IMR-90 (cell line): Measurements from ENCODE around the gene C11orf21. TPM values are rescaled to one million over a fixed set of nuclear protein-coding genes. Genes with fewer than 3 reads are reported as not detected.

Experiments
- ATAC-seq: fragments of 200-7000 bp; cut with Tn5 transposase; 2 replicates; pipeline ENCODE4 v1.9.1; 2020; ENCODE audit warnings: low read depth, mild to moderate bottlenecking, moderate library complexity
- BruUV-seq: library from RNA; stranded (reverse); fragments of 400-500 nt; replicated peaks from 2 replicates; lab custom pipeline; 2021; lab: Mats Ljungman, UMichigan
- CTCF ChIA-PET: fragments of 300-600 bp; formaldehyde crosslinking; extraction: SDS; loops from one replicate; lab custom pipeline; 2021; ENCODE audit warnings: antibody characterized with exemption; lab: Yijun Ruan, JAX
- POLR2A ChIA-PET: fragments of 300-600 bp; sonication (Branson Sonifier 250); formaldehyde crosslinking; loops from one replicate; lab custom pipeline; 2022; ENCODE audit warnings: antibody characterized with exemption; ENCODE audit not compliant: unreplicated experiment; lab: Charles Lee
- DNase-seq: peaks from one replicate; pipeline ENCODE4 v3.0.0; 2013
- H2AFZ ChIP-seq: replicated peaks from 2 replicates; pipeline ENCODE3; 2013; ENCODE audit warnings: low read length, mild to moderate bottlenecking; ENCODE audit not compliant: poor library complexity
- H2AK5ac ChIP-seq: 2 replicates; pipeline ENCODE4 v1.6.1; 2013; ENCODE audit warnings: low read depth, low read length, inconsistent platforms
- H2AK9ac ChIP-seq: replicated peaks from 2 replicates; pipeline ENCODE3; 2013; ENCODE audit warnings: mild to moderate bottlenecking, low read depth, low read length, moderate library complexity; ENCODE audit not compliant: poor library complexity
- H2BK120ac ChIP-seq: 2 replicates; pipeline ENCODE4 v1.6.1; 2013; ENCODE audit warnings: low read depth, low read length, inconsistent platforms
- H2BK15ac ChIP-seq: 3 replicates; pipeline ENCODE4 v1.6.1; 2013; ENCODE audit warnings: low read depth, low read length, inconsistent platforms
- H2BK20ac ChIP-seq: 2 replicates; pipeline ENCODE4 v1.6.1; 2013; ENCODE audit warnings: low read depth, mild to moderate bottlenecking, inconsistent platforms, low read length, moderate library complexity
- H2BK5ac ChIP-seq: 2 replicates; pipeline ENCODE4 v1.6.1; 2013; ENCODE audit warnings: mild to moderate bottlenecking, low read depth, low read length, inconsistent platforms; ENCODE audit not compliant: poor library complexity, severe bottlenecking
- H3K14ac ChIP-seq: replicated peaks from 2 replicates; pipeline ENCODE4 v1.6.1; 2013; ENCODE audit warnings: low read depth, low read length, inconsistent platforms
- H3K18ac ChIP-seq: 2 replicates; pipeline ENCODE4 v1.6.1; 2013; ENCODE audit warnings: low read depth, low read length, control low read depth
- H3K23ac ChIP-seq: 2 replicates; pipeline ENCODE4 v1.6.1; 2013; ENCODE audit warnings: low read depth, low read length, inconsistent platforms
- H3K27ac ChIP-seq: 2 replicates; pipeline ENCODE4 v1.5.1; 2013; ENCODE audit warnings: mild to moderate bottlenecking, control low read depth, low read length; ENCODE audit not compliant: insufficient read depth
- H3K27me3 ChIP-seq: 2 replicates; pipeline ENCODE4 v1.6.1; 2013; ENCODE audit warnings: low read length; ENCODE audit not compliant: control insufficient read depth, insufficient read depth
- H3K36me3 ChIP-seq: 2 replicates; pipeline ENCODE4 v1.6.1; 2013; ENCODE audit warnings: low read length, mixed read lengths; ENCODE audit not compliant: control insufficient read depth, insufficient read depth
- H3K4ac ChIP-seq: 2 replicates; pipeline ENCODE4 v1.6.1; 2013; ENCODE audit warnings: low read depth, low read length, inconsistent platforms
- H3K4me1 ChIP-seq: 2 replicates; pipeline ENCODE4 v1.6.1; 2013; ENCODE audit warnings: low read length, mixed read lengths; ENCODE audit not compliant: control insufficient read depth, insufficient read depth
- H3K4me2 ChIP-seq: 2 replicates; pipeline ENCODE4 v1.6.1; 2013; ENCODE audit warnings: low read depth, mild to moderate bottlenecking, control low read depth, low read length, moderate library complexity
- H3K4me3 ChIP-seq: 2 replicates; pipeline ENCODE4 v1.5.1; 2013; ENCODE audit warnings: low read depth, mild to moderate bottlenecking, control low read depth, low read length, moderate library complexity; ENCODE audit not compliant: insufficient read depth
- H3K56ac ChIP-seq: 2 replicates; pipeline ENCODE4 v1.6.1; 2013; ENCODE audit warnings: low read length, inconsistent platforms; ENCODE audit not compliant: insufficient read depth; ENCODE audit errors: extremely low read depth
- H3K79me1 ChIP-seq, 2 experiments: 2 replicates each; pipeline ENCODE4 v1.6.1; 2013; ENCODE audit warnings: low read length in 2 of 2, inconsistent platforms in 1 of 2, low read depth in 1 of 2
- H3K9ac ChIP-seq: 2 replicates; pipeline ENCODE4 v1.6.1; 2013; ENCODE audit warnings: low read depth, low read length, control low read depth
- H3K9me1 ChIP-seq: 2 replicates; pipeline ENCODE4 v1.6.1; 2013; ENCODE audit warnings: low read length, inconsistent platforms; ENCODE audit not compliant: insufficient read depth
- H3K9me3 ChIP-seq: 2 replicates; pipeline ENCODE4 v1.6.1; 2013; ENCODE audit warnings: low read length; ENCODE audit not compliant: control insufficient read depth, insufficient read depth
- H4K20me1 ChIP-seq: 2 replicates; pipeline ENCODE4 v1.6.1; 2013; ENCODE audit warnings: low read length, inconsistent platforms; ENCODE audit not compliant: insufficient read depth
- H4K5ac ChIP-seq: 2 replicates; pipeline ENCODE4 v1.6.1; 2013; ENCODE audit warnings: mild to moderate bottlenecking, low read depth, low read length, control low read depth
- H4K8ac ChIP-seq, 2 experiments: 2 replicates each; pipeline ENCODE4 v1.6.1; 2013; ENCODE audit warnings: low read depth in 2 of 2, low read length in 2 of 2, control low read depth in 1 of 2, inconsistent platforms in 1 of 2
- H4K91ac ChIP-seq: 2 replicates; pipeline ENCODE4 v1.6.1; 2013; ENCODE audit warnings: low read depth, low read length, inconsistent platforms; ENCODE audit not compliant: insufficient read depth
- BHLHE40 ChIP-seq: fragments of 150-350 bp; IDR thresholded peaks from 2 replicates; pipeline ENCODE4 v1.6.1; 2016; ENCODE audit warnings: mild to moderate bottlenecking, low read depth, low read length
- FOS ChIP-seq: fragments of 150-350 bp; IDR thresholded peaks from 2 replicates; pipeline ENCODE4 v1.6.1; 2016; ENCODE audit warnings: low read depth, low read length
- RAD21 ChIP-seq: IDR thresholded peaks from 2 replicates; pipeline ENCODE4 v1.6.1; 2012; ENCODE audit warnings: low read length, improper control_type of control experiment
- SMC3 ChIP-seq: fragments of 150-350 bp; IDR thresholded peaks from 2 replicates; pipeline ENCODE4 v1.6.1; 2016; ENCODE audit warnings: low read depth, mild to moderate bottlenecking, antibody characterized with exemption, low read length, moderate library complexity
- USF2 ChIP-seq: fragments of 150-350 bp; IDR thresholded peaks from 2 replicates; pipeline ENCODE4 v1.6.1; 2017; ENCODE audit warnings: mild to moderate bottlenecking, antibody characterized with exemption, low read length, low read depth
- WGBS, 2 experiments: methylation state at CpG; one replicate each; pipeline versions ENCODE4 v1.1.5 to v1.1.7; 2013; ENCODE audit warnings: missing lambda C conversion rate in 2 of 2; ENCODE audit not compliant: insufficient read length in 1 of 2; ENCODE audit errors: extremely low coverage in 2 of 2; 5-methylcytosine and 5-hydroxymethylcytosine counted together
- dilution Hi-C: fragments of 300-500 bp; cut with HindIII; formaldehyde crosslinking; loops from one replicate; pipeline ENCODE4 v1.14.3; 2018; ENCODE audit warnings: low sequenced_read_pairs; ENCODE audit not compliant: unreplicated experiment
- in situ Hi-C: fragments of 300-500 bp; cut with MboI; formaldehyde crosslinking; loops from 3 replicates; pipeline ENCODE4 v1.14.3; 2019; ENCODE audit warnings: low sequenced_read_pairs, inconsistent platforms, mixed read lengths
- intact Hi-C: fragments of 100-400 bp; cut with micrococcal nuclease; formaldehyde crosslinking; loops from 2 replicates; pipeline ENCODE4 v1.10.0; 2022
- polyA plus RNA-seq, 3 experiments: library from polyadenylated mRNA; depleted of rRNA; stranded (reverse); fragments of >200 nt; gene quantifications; 2 replicates each; pipeline ENCODE4 v1.2.3, GENCODE V29; 2012; ENCODE audit warnings: low replicate concordance in 1 of 3
- total RNA-seq: library from RNA; depleted of rRNA; stranded (reverse); fragments of >200 nt; gene quantifications from 2 replicates; pipeline ENCODE4 v1.2.3, GENCODE V29; 2012

C11orf21 gene
- total and polyA plus RNA-seq, 2 of the 4 experiments (the other 2 are of a cell fraction) = not detected

DNA sequence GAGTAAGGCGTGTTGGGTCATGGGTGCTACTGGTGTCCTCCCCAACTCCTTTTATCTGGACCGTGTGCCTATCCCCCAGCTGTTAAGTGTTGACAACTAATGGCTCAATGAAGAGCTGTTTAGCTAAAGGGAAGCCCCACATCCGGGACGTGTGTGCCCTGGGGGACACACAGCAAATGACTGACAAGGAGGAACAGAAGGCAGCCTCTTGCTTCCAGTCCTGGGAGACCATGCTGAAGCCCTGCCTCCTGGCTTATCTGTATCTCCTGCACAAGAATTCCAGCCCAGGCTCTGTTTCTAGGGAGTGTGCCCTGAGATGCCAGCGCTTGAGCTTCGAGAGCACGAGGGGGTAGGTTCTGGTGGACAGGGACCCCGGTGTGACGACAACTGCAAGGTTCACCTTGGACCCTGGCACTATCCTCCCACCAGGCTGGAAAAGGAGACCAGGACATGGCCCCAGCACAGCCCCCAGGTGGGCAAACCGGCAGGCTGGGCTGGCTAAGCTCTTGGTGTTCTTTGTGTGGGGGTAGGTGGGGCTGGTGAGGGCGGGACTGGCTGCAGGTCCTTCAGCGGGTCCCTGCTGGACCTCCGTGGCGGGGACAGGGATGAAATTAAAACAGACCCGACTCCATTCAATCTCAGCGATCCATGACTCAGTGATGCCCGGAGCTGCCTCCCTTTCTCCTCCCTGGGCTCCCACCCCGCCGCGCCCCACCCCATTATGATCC is 52.4 kb downstream of the C11orf21 start:
- Histone ChIP-seq H2AFZ (no peak overlapping the region), H4K91ac (no peak overlapping the region), H3K4ac (no peak overlapping the region), H4K5ac (no peak overlapping the region), H3K4me2 (no peak overlapping the region), H3K23ac (no peak overlapping the region), H2BK15ac (no peak overlapping the region), H2AK5ac (no peak overlapping the region), H3K9ac (no peak overlapping the region), H3K14ac (no peak overlapping the region), H3K27ac (no peak overlapping the region), H3K18ac (no peak overlapping the region), H3K56ac (no peak overlapping the region), H3K4me3 (no peak overlapping the region), H4K20me1 (no peaks in the 10 kb centered on the region), H3K9me3 (no peaks in the 10 kb centered on the region), H3K4me1 (no peaks in the 10 kb centered on the region), H3K27me3 (peaks cover 26% of the 10 kb centered on the region), H2BK120ac (no peak overlapping the region), H3K79me1 (no peaks in the 10 kb centered on the region), H3K36me3 (no peaks in the 10 kb centered on the region), H4K8ac (no peak overlapping the region), H2AK9ac (no peak overlapping the region), H2BK20ac (no peak overlapping the region), H3K9me1 (no peaks in the 10 kb centered on the region), H2BK5ac (no peak overlapping the region)
- no peak for ATAC-seq
- DNase-seq = no peak
- TF ChIP-seq SMC3 (no peak), BHLHE40 (no peak), FOS (no peak), USF2 (no peak), RAD21 (no peak)
- intact Hi-C loops (no loop called here), in situ Hi-C loops (no loop called here), dilution Hi-C loops (no loop called here)
- BruUV-seq = no TSS peak
- POLR2A ChIA-PET = no interaction called here
- CTCF ChIA-PET = no interaction called here
- 57% methylated on average over 1 of the region's 20 CpGs; no CpG with 5 or more reads in 1 of the 2 experiments for WGBS, 2 experiments
